AG09309 (cell line): ENCODE data around the gene MAP3K6.

Experiments
- DNase-seq: peaks from one replicate; pipeline ENCODE4 v3.0.0-alpha.2; 2010; ENCODE audit warnings: low read depth
- H3K4me3 ChIP-seq: 2 replicates; pipeline ENCODE4 v1.5.1; 2011; ENCODE audit warnings: mild to moderate bottlenecking, low read depth, low read length, moderate library complexity; ENCODE audit not compliant: control insufficient read depth
- TF ChIP-seq, protein P1 (sequence below): IDR thresholded peaks from 2 replicates; pipeline ENCODE4 v1.5.1; 2011; ENCODE audit warnings: mild to moderate bottlenecking, low read depth, low read length, inconsistent platforms; ENCODE audit not compliant: insufficient read depth, control insufficient read depth; ENCODE audit errors: missing control alignments

MAP3K6 gene

DNA sequence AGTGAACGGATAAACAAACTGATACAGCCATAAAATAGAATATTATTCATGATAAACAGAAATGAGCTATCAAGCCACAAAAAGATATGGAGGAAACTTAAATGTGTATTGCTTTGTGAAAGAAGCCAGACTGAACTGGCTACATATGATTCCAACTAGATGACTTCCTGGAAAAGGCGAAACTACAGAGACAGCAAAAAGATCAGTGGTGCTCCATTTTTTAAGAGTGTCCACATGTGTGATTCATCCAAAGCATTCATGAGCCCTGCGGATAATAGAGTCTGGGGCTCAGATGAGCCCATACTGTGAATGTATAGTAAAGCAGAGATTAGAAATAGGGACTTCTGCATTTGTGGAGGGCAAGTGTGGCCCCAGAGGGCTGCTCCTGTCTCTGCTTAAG lies 52.6 kb downstream of the MAP3K6 start:
- TF ChIP-seq, protein P1, sequence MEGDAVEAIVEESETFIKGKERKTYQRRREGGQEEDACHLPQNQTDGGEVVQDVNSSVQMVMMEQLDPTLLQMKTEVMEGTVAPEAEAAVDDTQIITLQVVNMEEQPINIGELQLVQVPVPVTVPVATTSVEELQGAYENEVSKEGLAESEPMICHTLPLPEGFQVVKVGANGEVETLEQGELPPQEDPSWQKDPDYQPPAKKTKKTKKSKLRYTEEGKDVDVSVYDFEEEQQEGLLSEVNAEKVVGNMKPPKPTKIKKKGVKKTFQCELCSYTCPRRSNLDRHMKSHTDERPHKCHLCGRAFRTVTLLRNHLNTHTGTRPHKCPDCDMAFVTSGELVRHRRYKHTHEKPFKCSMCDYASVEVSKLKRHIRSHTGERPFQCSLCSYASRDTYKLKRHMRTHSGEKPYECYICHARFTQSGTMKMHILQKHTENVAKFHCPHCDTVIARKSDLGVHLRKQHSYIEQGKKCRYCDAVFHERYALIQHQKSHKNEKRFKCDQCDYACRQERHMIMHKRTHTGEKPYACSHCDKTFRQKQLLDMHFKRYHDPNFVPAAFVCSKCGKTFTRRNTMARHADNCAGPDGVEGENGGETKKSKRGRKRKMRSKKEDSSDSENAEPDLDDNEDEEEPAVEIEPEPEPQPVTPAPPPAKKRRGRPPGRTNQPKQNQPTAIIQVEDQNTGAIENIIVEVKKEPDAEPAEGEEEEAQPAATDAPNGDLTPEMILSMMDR = no peak
- no peak overlapping the region for H3K4me3 ChIP-seq
- DNase-seq = no peak

DNA sequence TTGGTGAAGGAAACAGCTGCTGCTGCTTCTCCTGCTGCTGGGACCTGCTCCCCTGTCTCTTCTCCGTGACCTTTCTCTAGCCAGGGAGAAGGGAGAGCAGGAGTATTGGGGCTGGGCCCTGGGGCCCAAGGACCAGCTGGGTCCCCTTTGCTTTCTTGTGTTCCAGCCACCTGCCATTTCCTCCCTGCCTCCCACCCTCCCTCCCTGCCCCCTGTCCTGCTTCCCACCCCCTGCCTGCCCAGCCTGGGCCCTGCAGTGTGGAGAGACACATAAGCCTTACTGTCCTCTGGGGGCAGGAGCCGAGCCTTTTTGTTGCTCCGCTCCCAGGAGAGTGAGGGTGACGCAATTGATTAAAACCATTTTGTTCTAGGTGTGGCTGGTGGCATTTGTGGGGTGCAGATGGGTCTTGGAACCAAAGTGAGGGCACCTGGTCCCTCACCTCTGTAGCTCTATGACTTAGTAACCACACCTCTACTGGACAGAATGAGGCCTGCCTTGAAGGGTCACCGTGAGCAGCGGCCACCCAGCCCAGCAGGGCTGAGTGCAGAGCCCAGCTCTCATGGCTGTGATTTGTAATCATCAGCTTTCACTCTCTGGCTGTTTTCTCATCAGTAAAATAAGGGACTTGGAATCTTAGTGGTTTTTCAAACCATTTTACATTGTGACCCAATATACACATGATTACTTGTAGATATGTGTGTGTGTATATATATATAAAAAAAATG lies 58.7 kb downstream of the MAP3K6 start:
- no peak for DNase-seq
- H3K4me3 ChIP-seq = no peak overlapping the region
- TF ChIP-seq, protein P1 = no peak

DNA sequence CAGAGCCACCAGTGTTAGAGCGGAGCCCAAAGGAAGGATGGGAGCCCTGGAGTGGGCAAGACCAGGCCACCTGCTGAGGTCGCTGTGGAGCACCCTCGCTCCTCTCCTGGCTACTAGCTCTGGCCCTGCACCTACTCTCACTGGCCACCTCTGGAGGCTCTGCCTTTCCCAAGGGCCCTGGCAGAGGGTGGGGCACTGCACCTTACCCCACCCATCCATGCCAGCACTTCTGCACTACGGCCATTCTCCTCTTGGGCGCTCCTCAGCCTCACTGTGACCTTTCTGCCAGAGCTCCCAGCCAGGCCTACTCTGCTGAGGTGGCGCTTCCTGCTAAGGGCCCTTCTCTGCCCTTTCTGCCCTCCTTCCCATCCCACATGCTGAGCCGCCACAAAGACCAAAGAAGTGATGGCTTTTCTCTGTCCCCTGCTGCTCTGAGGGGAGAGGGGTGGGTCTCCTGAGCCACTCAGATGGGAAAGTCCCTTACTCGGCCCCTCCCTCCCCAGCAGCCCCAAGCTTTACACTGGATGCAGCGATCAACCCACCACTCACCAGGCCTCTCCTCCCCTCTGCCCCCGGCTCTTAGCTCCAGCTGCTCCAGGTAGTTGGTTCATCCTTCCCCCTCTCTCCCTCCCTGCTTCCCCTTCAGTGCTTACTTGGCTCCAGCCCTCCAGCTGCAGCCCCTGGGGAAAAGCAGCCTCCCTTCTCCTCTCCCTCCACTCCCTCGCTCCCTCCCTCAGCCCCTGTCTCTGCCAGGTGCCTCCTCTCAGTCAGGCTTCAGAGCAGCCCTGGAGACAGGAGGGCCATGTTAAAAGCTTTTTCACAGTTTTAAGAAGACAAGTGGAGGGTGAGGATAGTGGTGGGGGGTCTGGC lies 59.6 kb downstream of the MAP3K6 start:
- DNase-seq = no peak
- TF ChIP-seq, protein P1 = no peak
- H3K4me3 ChIP-seq = no peak overlapping the region

DNA sequence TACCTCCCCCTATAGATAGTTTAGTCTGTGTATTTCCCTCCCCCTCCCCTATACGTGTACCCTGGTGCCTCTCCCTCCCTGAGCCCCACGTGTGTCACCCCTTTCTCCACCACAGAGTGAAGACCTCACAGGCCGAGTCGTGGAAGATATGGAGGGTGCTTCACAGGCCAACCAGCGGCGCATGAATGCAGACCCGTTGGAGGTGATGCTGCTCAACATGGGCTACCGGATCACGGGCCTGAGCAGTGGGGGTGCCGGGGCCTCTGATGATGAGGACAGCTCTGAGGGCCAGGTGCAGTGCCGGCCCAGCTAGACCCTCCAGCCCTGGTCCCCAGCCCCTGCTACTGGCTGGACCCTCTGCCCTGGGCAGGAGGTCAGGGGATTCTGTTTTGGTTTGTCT lies 60.7 kb downstream of the MAP3K6 start:
- TF ChIP-seq, protein P1 = no peak
- no peak overlapping the region for H3K4me3 ChIP-seq
- DNase-seq = no peak
